OCI-LY7 (cell line): ENCODE measurements around the gene C3orf80. TPM values are rescaled to one million over a fixed set of nuclear protein-coding genes. Genes with fewer than 3 reads are reported as not detected.

Source experiments
- BruUV-seq: library from RNA; stranded (reverse); fragments of 400-500 nt; replicated peaks from 2 replicates; lab custom pipeline; 2021; lab: Mats Ljungman, UMichigan
- CTCF ChIA-PET: fragments of 300-600 bp; sonication (Branson Sonifier 250); formaldehyde crosslinking; loops from one replicate; lab custom pipeline; 2022; ENCODE audit warnings: antibody characterized with exemption; ENCODE audit not compliant: unreplicated experiment; lab: Charles Lee
- POLR2A ChIA-PET: fragments of 300-600 bp; sonication (Branson Sonifier 250); formaldehyde crosslinking; loops from one replicate; lab custom pipeline; 2022; ENCODE audit warnings: antibody characterized with exemption; lab: Charles Lee
- DNase-seq: peaks from one replicate; pipeline ENCODE4 v3.0.0-alpha.2; 2015; ENCODE audit warnings: low spot score
- H2AFZ ChIP-seq: fragments of 200-600 bp; sonication (generic), shearing (Covaris generic); 2 replicates; pipeline ENCODE4 v1.6.1; 2014; ENCODE audit warnings: mild to moderate bottlenecking, antibody characterized with exemption, low read length, moderate library complexity
- H3K27ac ChIP-seq: fragments of 200-600 bp; sonication (generic); 2 replicates; pipeline ENCODE4 v1.5.1; 2014; ENCODE audit warnings: mixed run types, low read depth, mild to moderate bottlenecking, moderate library complexity, low read length, inconsistent platforms; ENCODE audit not compliant: poor library complexity, severe bottlenecking
- H3K36me3 ChIP-seq: fragments of 200-600 bp; sonication (generic); 2 replicates; pipeline ENCODE4 v1.6.1; 2014; ENCODE audit warnings: mild to moderate bottlenecking, antibody characterized with exemption, low read length, moderate library complexity, mixed read lengths; ENCODE audit not compliant: insufficient read depth
- H3K4me1 ChIP-seq: fragments of 200-600 bp; sonication (generic); 2 replicates; pipeline ENCODE4 v1.5.1; 2014; ENCODE audit warnings: mild to moderate bottlenecking, low read length; ENCODE audit not compliant: insufficient read depth, poor library complexity, severe bottlenecking
- H3K4me2 ChIP-seq: fragments of 200-600 bp; sonication (generic); 2 replicates; pipeline ENCODE4 v1.6.1; 2014; ENCODE audit warnings: mild to moderate bottlenecking, low read length
- H3K4me3 ChIP-seq: fragments of 200-600 bp; sonication (generic); 2 replicates; pipeline ENCODE4 v1.5.1; 2014; ENCODE audit warnings: mild to moderate bottlenecking, low read depth, low read length; ENCODE audit not compliant: poor library complexity, severe bottlenecking
- H3K79me2 ChIP-seq: fragments of 200-600 bp; sonication (generic); 2 replicates; pipeline ENCODE4 v1.6.1; 2016; ENCODE audit warnings: low read depth, mild to moderate bottlenecking, low read length, moderate library complexity, mixed read lengths; ENCODE audit not compliant: insufficient read depth
- H3K9me2 ChIP-seq: fragments of 200-600 bp; sonication (generic); 2 replicates; pipeline ENCODE4 v1.6.1; 2016; ENCODE audit warnings: mild to moderate bottlenecking, low read length, mixed read lengths; ENCODE audit not compliant: insufficient read depth
- H3K9me3 ChIP-seq: fragments of 200-600 bp; sonication (generic); 2 replicates; pipeline ENCODE4 v1.6.1; 2014; ENCODE audit warnings: mild to moderate bottlenecking, mixed run types, low read length, mixed read lengths
- H4K20me1 ChIP-seq: fragments of 200-600 bp; sonication (generic); 2 replicates; pipeline ENCODE4 v1.6.1; 2014; ENCODE audit warnings: mild to moderate bottlenecking, antibody characterized with exemption, low read length, moderate library complexity, mixed read lengths; ENCODE audit not compliant: insufficient read depth
- CTCF ChIP-seq: fragments of 200-600 bp; sonication (generic); conservative IDR thresholded peaks from 2 replicates; pipeline ENCODE4 v1.5.1; 2014; ENCODE audit warnings: mild to moderate bottlenecking, antibody characterized with exemption, low read length, moderate library complexity, mixed read lengths
- EZH2phosphoT487 ChIP-seq: fragments of 200-600 bp; sonication (generic); IDR thresholded peaks from 2 replicates; pipeline ENCODE4 v1.6.1; 2018; ENCODE audit warnings: low read depth, borderline replicate concordance, mild to moderate bottlenecking, mixed run types, antibody characterized with exemption, low read length, moderate library complexity, mixed read lengths
- intact Hi-C: fragments of 100-400 bp; cut with micrococcal nuclease; formaldehyde crosslinking; loops from one replicate; pipeline ENCODE4 v1.10.0; 2022; ENCODE audit not compliant: unreplicated experiment
- total RNA-seq, 2 experiments: library from RNA; depleted of rRNA in 1 of 2; stranded (reverse); fragments of >200 nt in 1 of 2; shearing (Covaris generic) in 1 of 2; gene quantifications; 2 replicates each; pipeline ENCODE4 v1.2.3, GENCODE V29; 2014 to 2022

The C3orf80 gene
- total RNA-seq, 2 experiments from 2014 or later, result not detected

GRCh38 chr3:160217675-160218074 lies 7.5 kb upstream of the C3orf80 start:
- Histone ChIP-seq H3K4me2 (no peak overlapping the region), H3K4me1 (no peaks in the 10 kb centered on the region), H3K9me2 (no peaks in the 10 kb centered on the region), H2AFZ (no peak overlapping the region), H3K4me3 (no peak overlapping the region), H3K27ac (no peak overlapping the region), H3K9me3 (no peaks in the 10 kb centered on the region), H3K36me3 (no peaks in the 10 kb centered on the region), H4K20me1 (no peaks in the 10 kb centered on the region), H3K79me2 (no peaks in the 10 kb centered on the region)
- BruUV-seq, result no TSS peak
- DNase-seq, result no peak
- POLR2A ChIA-PET, result interaction anchor here (1.1 kb wide), 1 partner anchor 271 kb away, joined by 4 read pairs; no protein-coding TSS in a partner anchor
- intact Hi-C loops, result no loop called here
- CTCF ChIA-PET, result no interaction called here
- TF ChIP-seq EZH2phosphoT487 (no peak), CTCF (no peak)

GRCh38 chr3:160218136-160218535 lies 7.1 kb upstream of the C3orf80 start:
- H3K27ac ChIP-seq, result no peak overlapping the region
- intact Hi-C loops, result no loop called here
- H3K9me2 ChIP-seq, result no peaks in the 10 kb centered on the region
- no peak overlapping the region for H3K4me3 ChIP-seq
- no peaks in the 10 kb centered on the region for H3K79me2 ChIP-seq
- no peak overlapping the region for H3K4me2 ChIP-seq
- BruUV-seq, result no TSS peak
- TF ChIP-seq CTCF (no peak), EZH2phosphoT487 (no peak)
- H3K9me3 ChIP-seq, result no peaks in the 10 kb centered on the region
- POLR2A ChIA-PET, result no interaction called here
- H3K36me3 ChIP-seq, result no peaks in the 10 kb centered on the region
- no peak for DNase-seq
- no peaks in the 10 kb centered on the region for H3K4me1 ChIP-seq
- CTCF ChIA-PET, result no interaction called here
- no peaks in the 10 kb centered on the region for H4K20me1 ChIP-seq
- H2AFZ ChIP-seq, result no peak overlapping the region

GRCh38 chr3:160220038-160220437 lies 5.2 kb upstream of the C3orf80 start:
- no peaks in the 10 kb centered on the region for H3K4me1 ChIP-seq
- BruUV-seq, result no TSS peak
- no peaks in the 10 kb centered on the region for H3K36me3 ChIP-seq
- intact Hi-C loops, result no loop called here
- CTCF ChIA-PET, result no interaction called here
- no peak overlapping the region for H3K27ac ChIP-seq
- H3K9me3 ChIP-seq, result no peaks in the 10 kb centered on the region
- H3K4me2 ChIP-seq, result no peak overlapping the region
- no peaks in the 10 kb centered on the region for H4K20me1 ChIP-seq
- POLR2A ChIA-PET, result no interaction called here
- H3K79me2 ChIP-seq, result no peaks in the 10 kb centered on the region
- H2AFZ ChIP-seq, result no peak overlapping the region
- H3K9me2 ChIP-seq, result no peaks in the 10 kb centered on the region
- H3K4me3 ChIP-seq, result no peak overlapping the region
- no peak for DNase-seq
- TF ChIP-seq CTCF (no peak), EZH2phosphoT487 (no peak)
